GM13976 (cell line): ENCODE measurements around the gene CDH26.

Experiments
- DNase-seq: peaks from one replicate; pipeline ENCODE4 v3.0.0; 2012; ENCODE audit warnings: low spot score
- CTCF ChIP-seq: IDR thresholded peaks from 2 replicates; pipeline ENCODE4 v1.5.1; 2012; ENCODE audit warnings: borderline replicate concordance, mild to moderate bottlenecking; ENCODE audit not compliant: insufficient read depth; ENCODE audit errors: extremely low read depth, missing control alignments, control extremely low read depth
- in situ Hi-C: fragments of 300-500 bp; cut with MboI; formaldehyde crosslinking; loops from one replicate; pipeline ENCODE4 v1.12.0; 2022; ENCODE audit warnings: low sequenced_read_pairs, mixed read lengths, inconsistent platforms; ENCODE audit not compliant: unreplicated experiment

Gene CDH26

GRCh38 chr20:59992526-59993084 is 34.4 kb downstream of the CDH26 start:
- no peak for TF ChIP-seq CTCF
- in situ Hi-C loops, result no loop called here
- DNase-seq, result no peak

- no peak for TF ChIP-seq CTCF
- DNase-seq, result no peak
- in situ Hi-C loops, result no loop called here
Observed at GRCh38 chr20:59993736-59994430, 35.7 kb downstream of the CDH26 start.

- no peak for TF ChIP-seq CTCF
- DNase-seq, result no peak
- in situ Hi-C loops, result no loop called here
Observed at GRCh38 chr20:59994697-59995122, 36.5 kb downstream of the CDH26 start.

- in situ Hi-C loops, result no loop called here
- no peak for DNase-seq
- no peak for TF ChIP-seq CTCF
Observed at GRCh38 chr20:59996108-59996507, 37.9 kb downstream of the CDH26 start.

- in situ Hi-C loops, result no loop called here
- no peak for TF ChIP-seq CTCF
- no peak for DNase-seq
Observed at GRCh38 chr20:59997896-59998295, 39.7 kb downstream of the CDH26 start.

GRCh38 chr20:59999502-59999901 is 41.3 kb downstream of the CDH26 start:
- in situ Hi-C loops, result no loop called here
- no peak for DNase-seq
- no peak for TF ChIP-seq CTCF
